Left lobe of liver (tissue), 2 donors: Measurements from ENCODE around the gene GNG13. TPM values are rescaled to one million over a fixed set of nuclear protein-coding genes. Genes with fewer than 3 reads are reported as not detected.
"Not testable (repeated sequence)": the region's sequence is repeated elsewhere in the genome, so short reads cannot be mapped to it uniquely, and the experiment has no call there.

ENCODE experiments used
- ATAC-seq: fragments of 200-7000 bp; cut with Tn5 transposase; one replicate; pipeline ENCODE4 v1.9.1; 2020; ENCODE audit warnings: mild to moderate bottlenecking, moderate library complexity
- DNase-seq: peaks from one replicate; pipeline ENCODE4 v3.0.0-alpha.2; 2020; ENCODE audit warnings: low spot score
- total RNA-seq: library from RNA; stranded (reverse); gene quantifications from one replicate; pipeline ENCODE4 v1.2.1, GENCODE V29; 2021
- donor health status: DM: no; HTN: no; CAD: no; lungs with moderate emphysema.
- donor health status: DM: no; HTN: yes; CAD: no.

The GNG13 gene
- total RNA-seq, 1 donor from 2014 or later = not detected

- no peak for ATAC-seq
These were observed 32.3 kb upstream of the GNG13 start for GRCh38 chr16:832652-833336.

GRCh38 chr16:831571-832413, 31.3 kb upstream of the GNG13 start:
- ATAC-seq (no peak), DNase-seq (no peak)

More at GRCh38 chr16:832652-833336, 32.3 kb upstream of the GNG13 start:
- no peak for DNase-seq

- ATAC-seq (no peak), DNase-seq (no peak)
These were observed 30.5 kb upstream of the GNG13 start for GRCh38 chr16:830871-831570.

DNA sequence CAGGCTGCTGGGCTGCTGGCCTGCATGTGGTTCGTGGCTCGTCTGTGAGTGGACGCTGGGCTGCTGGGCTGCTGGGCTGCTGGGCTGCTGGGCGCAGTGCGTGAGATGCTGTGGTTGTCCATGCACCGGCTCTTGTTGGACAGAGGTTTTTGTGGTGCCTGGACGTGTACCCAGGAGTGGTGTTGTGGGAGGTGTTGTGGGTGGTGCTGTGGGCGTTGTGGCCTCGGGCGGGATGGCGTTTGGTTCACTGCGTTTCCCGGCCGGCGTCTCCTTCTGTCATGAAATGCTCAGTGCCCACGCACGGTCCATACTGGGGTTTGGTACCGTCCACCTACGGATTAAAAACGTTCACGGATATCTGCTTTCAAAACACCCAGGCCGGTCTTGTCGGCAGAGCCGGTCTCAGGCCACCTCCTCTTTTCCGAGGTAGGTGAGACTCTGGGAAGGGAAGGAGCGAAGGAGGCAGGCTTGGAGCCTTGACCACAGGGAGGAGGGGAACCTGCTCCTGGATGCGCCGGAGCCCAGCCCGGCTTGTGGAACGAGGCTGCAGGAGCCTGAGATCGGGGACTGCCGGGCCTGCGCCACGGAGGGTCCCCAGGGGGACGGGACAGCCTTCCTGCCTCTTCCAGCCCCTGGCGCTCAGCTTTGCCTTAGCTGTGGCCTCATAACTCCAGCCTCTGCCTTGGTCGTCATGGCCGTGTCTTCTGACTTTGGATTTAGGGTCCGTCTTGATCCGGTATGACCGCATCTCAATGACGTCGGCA, 29.8 kb upstream of the GNG13 start:
- DNase-seq (no peak), ATAC-seq (no peak)

- ATAC-seq (no peak), DNase-seq (no peak)
These were observed 28.4 kb upstream of the GNG13 start for GRCh38 chr16:828891-829290.

DNA sequence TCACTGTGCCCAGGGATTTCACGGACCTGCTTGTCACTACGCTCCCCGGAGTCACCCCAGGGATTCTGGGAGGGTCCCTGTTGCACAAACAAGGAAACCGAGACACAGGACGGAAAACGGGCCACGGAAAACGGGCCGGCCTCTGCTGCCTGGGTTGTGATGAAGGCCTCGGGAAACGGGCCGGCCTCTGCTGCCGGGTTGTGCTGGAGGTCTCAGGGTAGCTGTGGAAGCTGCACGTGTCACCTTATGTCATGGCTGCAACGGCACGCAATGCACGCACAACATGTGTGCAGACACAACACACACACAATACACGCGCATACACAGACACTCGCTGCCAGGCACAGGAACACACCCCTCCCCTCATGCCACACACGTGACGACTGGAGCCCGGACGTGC, 27.0 kb upstream of the GNG13 start:
- ATAC-seq = no peak
- no peak for DNase-seq

- no peak for ATAC-seq
- DNase-seq = no peak
These were observed 25.0 kb upstream of the GNG13 start for GRCh38 chr16:825341-826061.

- ATAC-seq (no peak), DNase-seq (no peak)
These were observed 24.1 kb upstream of the GNG13 start for GRCh38 chr16:824601-825000.

GRCh38 chr16:824194-824593, 23.7 kb upstream of the GNG13 start:
- no peak for DNase-seq
- no peak for ATAC-seq

DNA sequence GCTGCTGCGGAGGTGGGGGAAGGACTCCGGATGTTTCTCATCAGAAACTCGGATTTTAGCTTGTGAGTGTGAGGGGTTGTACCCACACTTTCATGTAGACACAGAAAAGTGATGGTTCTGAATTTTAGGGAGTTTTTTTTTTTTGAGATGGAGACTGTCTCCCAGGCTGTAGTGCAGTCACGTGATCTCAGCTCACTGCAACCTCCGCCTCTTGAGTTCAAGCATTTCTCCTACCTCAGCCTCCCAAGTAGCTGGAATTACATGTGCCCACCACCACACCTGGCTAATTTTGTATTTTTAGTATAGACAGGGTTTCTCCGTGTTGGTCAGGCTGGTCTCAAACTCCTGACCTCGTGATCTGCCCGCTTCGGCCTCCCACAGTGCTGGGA, 22.4 kb upstream of the GNG13 start:
- ATAC-seq (no peak), DNase-seq (no peak)

- DNase-seq (no peak), ATAC-seq (no peak)
These were observed 21.8 kb upstream of the GNG13 start for GRCh38 chr16:822174-822908.

DNA sequence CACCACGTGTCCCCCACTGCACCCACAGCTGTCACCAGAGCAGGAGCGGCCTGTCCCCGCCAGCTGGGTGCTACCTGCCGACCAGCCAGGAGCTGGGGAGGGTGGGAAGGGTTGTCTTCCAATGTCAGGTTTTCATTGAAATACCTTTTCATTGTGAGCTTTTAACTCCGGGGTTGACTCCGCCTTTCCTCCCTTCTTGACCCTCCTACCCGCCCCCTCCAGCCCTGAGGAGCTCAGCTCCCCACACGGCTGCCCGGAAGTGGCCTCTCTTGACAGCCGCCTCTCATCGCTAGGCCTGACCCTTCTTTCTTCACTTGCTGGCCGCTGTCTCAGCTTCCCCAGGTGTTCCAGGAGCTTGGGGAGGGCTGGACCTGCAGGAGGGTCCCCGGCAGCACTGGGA, 21.2 kb upstream of the GNG13 start:
- DNase-seq (no peak), ATAC-seq (no peak)

DNA sequence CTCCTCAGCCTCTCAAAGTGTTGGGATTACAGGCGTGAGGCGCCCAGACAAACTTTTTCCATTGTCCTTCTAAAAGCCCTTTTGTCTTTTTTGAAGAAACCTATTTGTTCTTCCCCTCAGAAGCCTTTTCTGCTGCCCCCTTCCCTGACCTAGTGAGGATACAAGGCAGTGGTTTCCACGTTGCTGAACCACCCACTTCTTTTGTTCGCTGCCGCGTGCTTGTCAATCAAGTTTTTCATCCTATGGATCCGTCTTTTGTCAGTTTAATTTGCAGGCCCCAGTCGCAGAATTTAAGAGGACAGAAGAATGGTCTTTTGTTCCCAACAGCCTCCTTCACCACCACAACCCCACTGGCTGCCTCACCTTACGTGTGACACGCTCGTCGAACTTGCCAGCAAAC, 20.2 kb upstream of the GNG13 start:
- no peak for ATAC-seq
- DNase-seq = no peak

- not testable (repeated sequence) for DNase-seq, ATAC-seq
These were observed 19.5 kb upstream of the GNG13 start for GRCh38 chr16:820044-820408.

- no peak for ATAC-seq
These were observed 19.0 kb upstream of the GNG13 start for GRCh38 chr16:819336-820043.

GRCh38 chr16:818592-818991, 18.1 kb upstream of the GNG13 start:
- no peak for ATAC-seq
- DNase-seq = no peak

More at GRCh38 chr16:819336-820043, 19.0 kb upstream of the GNG13 start:
- DNase-seq = no peak

GRCh38 chr16:818132-818531, 17.6 kb upstream of the GNG13 start:
- ATAC-seq = no peak

DNA sequence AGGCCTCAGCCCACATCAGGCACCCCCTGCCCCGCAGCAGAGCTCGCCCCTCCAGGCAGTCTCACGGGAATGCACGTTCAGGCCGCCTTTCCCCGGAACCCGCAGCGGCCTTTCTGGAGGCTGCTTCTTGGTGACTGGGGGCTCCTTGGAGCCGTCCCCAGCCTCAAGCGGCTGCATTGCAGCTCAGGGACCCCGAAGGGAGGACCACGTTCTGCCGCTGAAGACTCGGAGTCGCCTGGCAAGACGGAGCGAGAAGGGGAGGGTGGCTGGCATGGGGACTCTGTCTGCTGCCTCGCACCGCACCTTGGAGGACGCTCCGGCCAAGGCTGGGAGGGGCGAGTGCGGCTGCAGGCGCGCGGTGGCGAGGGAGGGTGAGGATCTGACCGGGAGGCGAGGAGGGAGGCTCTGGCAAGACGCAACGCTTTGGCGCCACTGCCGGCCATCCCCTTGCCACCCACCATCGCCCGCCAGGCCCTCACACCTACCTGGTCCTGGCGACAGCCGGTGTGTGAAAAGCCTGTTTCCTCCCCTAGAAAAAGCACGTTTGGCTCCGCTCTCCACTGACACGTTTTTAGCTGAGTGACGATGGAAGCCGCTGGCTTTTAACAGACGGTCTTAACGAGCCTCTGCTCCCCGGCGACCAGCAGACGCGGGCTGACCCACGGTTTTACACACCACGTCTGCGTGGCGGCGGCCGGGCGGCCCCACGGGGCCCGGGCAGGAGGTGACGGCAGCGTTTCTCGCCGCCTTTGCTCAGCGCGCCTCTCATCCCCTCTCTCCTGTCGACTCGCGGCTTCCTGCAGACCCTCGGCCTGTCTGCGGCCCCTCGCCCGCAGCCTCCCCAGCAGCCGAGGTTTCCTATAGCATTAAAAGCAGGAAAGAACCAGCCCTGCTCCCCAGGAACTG, 16.7 kb upstream of the GNG13 start:
- DNase-seq (no peak), ATAC-seq (no peak)

More at GRCh38 chr16:818132-818531, 17.6 kb upstream of the GNG13 start:
- DNase-seq = no peak
